Epidermal melanocyte (primary cell): ENCODE data around the gene AFF4.

Source experiments
- DNase-seq: peaks from one replicate; pipeline ENCODE4 v3.0.0; 2011; ENCODE audit warnings: low spot score; ENCODE audit not compliant: insufficient read length

The AFF4 gene

GRCh38 chr5:132887283-132887682, 76.2 kb downstream of the AFF4 start:
- no peak for DNase-seq

GRCh38 chr5:132886064-132886823, 77.2 kb downstream of the AFF4 start:
- DNase-seq = no peak

GRCh38 chr5:132884548-132884947, 78.9 kb downstream of the AFF4 start:
- no peak for DNase-seq

DNA sequence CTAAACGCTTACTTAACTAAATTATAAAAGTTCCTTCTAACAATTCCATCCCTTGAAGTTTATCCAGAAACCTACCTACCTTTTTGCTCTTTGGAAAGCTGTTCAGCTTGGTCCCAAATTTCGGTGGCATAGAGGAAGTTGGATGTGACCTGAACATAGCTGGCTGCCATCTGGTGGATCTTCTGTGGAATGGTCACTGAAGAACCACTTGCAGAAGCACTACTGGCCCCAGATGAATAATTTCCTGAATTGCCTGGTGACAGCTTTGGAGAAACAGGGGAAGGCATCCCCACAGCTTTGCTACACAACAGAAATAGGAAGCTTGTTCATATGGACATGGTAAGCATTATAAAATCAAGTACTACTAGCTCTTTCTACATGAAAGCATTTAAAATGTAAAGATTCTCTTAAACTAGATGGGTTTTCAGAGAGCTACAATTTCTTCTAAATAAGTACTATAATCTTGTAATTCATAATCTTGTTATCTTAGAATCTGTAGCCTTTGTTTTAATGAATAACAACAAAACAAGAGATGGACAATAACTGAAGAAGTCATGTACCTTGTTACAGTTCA, 80.1 kb downstream of the AFF4 start:
- DNase-seq = no peak

DNA sequence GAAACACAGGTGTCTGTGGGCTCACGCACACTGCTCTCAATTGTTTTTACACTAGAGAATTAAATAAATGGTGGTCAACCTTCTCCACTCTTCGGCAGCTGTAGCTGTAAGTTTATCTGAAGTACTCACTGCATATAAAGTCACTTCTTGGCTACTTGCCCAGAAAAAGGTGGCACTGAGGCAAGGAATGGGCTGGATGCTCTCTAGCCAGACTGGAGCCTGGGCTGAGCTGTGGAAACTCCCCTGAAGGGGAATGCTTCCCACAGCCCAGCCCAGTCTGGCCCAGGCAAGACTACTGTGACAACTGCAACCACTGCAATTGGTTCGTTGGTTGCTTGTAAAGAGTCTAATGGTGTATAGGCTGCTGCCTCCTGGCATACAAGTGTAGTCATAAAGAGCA, 85.5 kb downstream of the AFF4 start:
- DNase-seq = no peak

- DNase-seq = no peak
Measured at GRCh38 chr5:132877466-132877865, 86.0 kb downstream of the AFF4 start.

- no peak for DNase-seq
Measured at GRCh38 chr5:132876020-132876759, 87.2 kb downstream of the AFF4 start.

- no peak for DNase-seq
Measured at GRCh38 chr5:132873930-132874271, 89.5 kb downstream of the AFF4 start.

GRCh38 chr5:132873119-132873929, 90.1 kb downstream of the AFF4 start, which contains the start of gene LEAP2:
TSS of gene LEAP2 (plus strand) at chr5:132873668. CDS start at chr5:132873695, 27 bp downstream.
- no peak for DNase-seq

DNA sequence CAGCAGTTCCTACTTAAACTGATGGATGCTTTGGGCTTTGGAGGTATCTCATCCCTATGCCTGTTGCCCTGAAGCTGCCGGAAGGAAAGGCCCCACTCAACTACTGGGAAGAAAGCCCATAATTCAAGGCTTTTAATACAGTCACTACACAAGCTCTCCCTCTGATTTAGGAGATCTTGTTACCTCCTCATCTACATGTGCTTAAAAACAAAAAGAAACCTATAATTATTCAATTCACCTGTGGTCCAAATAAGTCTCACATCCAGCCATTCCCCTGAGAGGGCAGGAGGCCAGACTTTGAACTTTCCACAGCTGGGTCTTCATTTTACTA, 90.7 kb downstream of the AFF4 start:
- DNase-seq = no peak

- no peak for DNase-seq
Measured at GRCh38 chr5:132871459-132872284, 91.8 kb downstream of the AFF4 start.

DNA sequence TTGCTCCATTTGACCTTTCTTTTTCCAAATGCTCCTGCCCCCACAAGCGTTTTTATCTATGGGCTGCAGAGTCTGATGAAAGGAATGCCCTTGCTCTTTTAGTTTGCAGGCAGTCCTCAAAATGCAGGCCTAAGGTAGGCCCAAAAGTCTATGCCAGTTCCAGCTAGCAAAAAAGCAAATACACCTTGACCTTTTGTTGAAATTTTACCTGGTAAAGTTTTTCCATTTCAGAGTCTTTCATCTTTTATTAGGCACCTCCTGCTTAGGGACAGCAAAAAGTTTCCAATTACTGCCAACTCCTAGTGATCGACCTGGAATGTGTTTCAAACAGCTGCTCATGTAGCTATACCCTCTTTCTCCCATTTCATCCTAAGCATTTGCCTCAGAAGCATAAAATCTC, 92.6 kb downstream of the AFF4 start:
- DNase-seq = no peak

- no peak for DNase-seq
Measured at GRCh38 chr5:132868754-132869153, 94.7 kb downstream of the AFF4 start.

- DNase-seq = no peak
Measured at GRCh38 chr5:132867046-132867451, 96.4 kb downstream of the AFF4 start.

- peak; percentile 93 for DNase-seq
Measured at GRCh38 chr5:132866342-132867045, 96.9 kb downstream of the AFF4 start, which contains the start of the genes GDF9 and UQCRQ. TSS of gene GDF9 (minus strand) at chr5:132866469. CDS start at chr5:132864533, 1,936 bp downstream. TSS of gene UQCRQ (plus strand) at chr5:132866642. CDS start at chr5:132866882, 240 bp downstream.

DNA sequence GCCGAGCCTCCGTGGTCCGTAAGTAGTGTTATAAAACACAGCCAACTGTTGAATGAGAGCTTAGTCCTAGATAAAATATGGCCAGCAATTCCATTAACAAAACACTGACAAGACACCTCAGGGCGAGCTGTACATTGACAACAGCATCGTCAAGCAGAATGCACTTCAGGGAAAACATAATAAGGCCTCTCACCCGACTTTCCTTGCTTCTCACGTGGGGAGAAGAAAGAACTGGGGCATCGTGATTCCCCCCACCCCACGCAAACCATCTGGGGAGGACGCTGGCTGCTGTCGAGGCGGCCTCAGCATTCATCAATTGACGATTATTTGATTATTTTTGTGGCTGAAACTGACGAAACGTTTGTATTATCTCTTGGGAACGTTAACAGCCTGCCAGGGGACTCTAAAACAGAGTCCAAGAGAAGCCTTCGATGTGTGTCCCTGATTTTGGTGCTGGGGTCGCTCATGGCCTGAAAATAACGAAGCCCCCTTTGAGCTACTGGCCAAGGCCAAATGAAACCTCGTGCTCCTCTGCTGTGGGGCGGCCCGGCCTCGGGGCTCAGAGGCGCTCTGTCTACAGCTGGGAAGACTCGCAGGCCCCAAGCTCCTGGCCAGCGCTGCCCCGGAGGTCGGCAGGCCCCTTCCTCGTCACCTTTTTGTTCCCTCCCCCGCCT, 97.6 kb downstream of the AFF4 start:
- DNase-seq = no peak

GRCh38 chr5:132860742-132861141, 102.7 kb downstream of the AFF4 start:
- DNase-seq = no peak

GRCh38 chr5:132859889-132860437, 103.5 kb downstream of the AFF4 start:
- DNase-seq = no peak

DNA sequence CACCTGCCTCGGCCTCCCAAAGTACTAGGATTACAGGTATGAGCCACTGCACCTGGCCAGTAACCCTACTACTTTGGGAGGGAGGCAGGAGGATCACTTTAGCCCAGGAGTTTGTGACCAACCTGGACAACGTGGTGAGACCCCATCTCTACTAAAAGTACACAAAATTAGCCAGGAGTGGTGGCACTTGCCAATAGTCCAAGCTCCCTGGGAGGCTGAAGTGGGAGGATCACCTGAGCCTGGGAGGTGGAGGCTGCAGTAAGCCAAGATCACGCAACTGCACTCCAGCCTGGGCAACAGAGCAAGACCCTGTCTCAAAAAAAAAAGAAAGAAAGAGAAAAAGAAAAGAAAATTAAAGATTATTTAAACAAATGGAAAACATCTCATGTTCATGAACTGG, 107.4 kb downstream of the AFF4 start:
- DNase-seq = no peak
